HG03196 (cell line): ENCODE measurements around the gene TMSB4X.
A peak's percentile ranks its signal among the peaks of the same experiment; 100 is the strongest.
"Not testable (repeated sequence)": the region's sequence is repeated elsewhere in the genome, so short reads cannot be mapped to it uniquely, and the experiment has no call there.

Experiments
- ATAC-seq: cut with Tn5 transposase; IDR thresholded peaks from one replicate; pipeline ENCODE4 v1.9.1; 2021; ENCODE audit not compliant: unreplicated experiment

TMSB4X gene

GRCh38 chrX:12954981-12955380 lies 19.9 kb upstream of the TMSB4X start:
- ATAC-seq, result no peak

GRCh38 chrX:12955882-12956703 lies 18.8 kb upstream of the TMSB4X start:
- peak; percentile 40 for ATAC-seq

GRCh38 chrX:12956704-12957534 lies 18.0 kb upstream of the TMSB4X start:
- ATAC-seq, result peak; percentile 57

- no peak for ATAC-seq
Measured at GRCh38 chrX:12958059-12958458, 16.9 kb upstream of the TMSB4X start.

- ATAC-seq, result no peak
Measured at GRCh38 chrX:12958461-12958860, 16.4 kb upstream of the TMSB4X start.

- ATAC-seq, result no peak
Measured at GRCh38 chrX:12961196-12961718, 13.7 kb upstream of the TMSB4X start.

- ATAC-seq, result no peak
Measured at GRCh38 chrX:12962041-12962504, 12.8 kb upstream of the TMSB4X start.

GRCh38 chrX:12963210-12963850 lies 11.6 kb upstream of the TMSB4X start:
- not testable (repeated sequence) for ATAC-seq

- no peak for ATAC-seq
Measured at GRCh38 chrX:12965131-12965940, 9.6 kb upstream of the TMSB4X start.

- no peak for ATAC-seq
Measured at GRCh38 chrX:12966151-12966550, 8.8 kb upstream of the TMSB4X start.

GRCh38 chrX:12967711-12968465 lies 7.0 kb upstream of the TMSB4X start:
- ATAC-seq, result no peak

GRCh38 chrX:12970691-12971202 lies 4.2 kb upstream of the TMSB4X start:
- no peak for ATAC-seq

GRCh38 chrX:12971282-12972003 lies 3.5 kb upstream of the TMSB4X start:
- no peak for ATAC-seq

- ATAC-seq, result no peak
Measured at GRCh38 chrX:12972243-12972642, 2.7 kb upstream of the TMSB4X start.

- no peak for ATAC-seq
Measured at GRCh38 chrX:12972878-12973560, 1.9 kb upstream of the TMSB4X start.

GRCh38 chrX:12973561-12974304 lies 1.2 kb upstream of the TMSB4X start:
- no peak for ATAC-seq

GRCh38 chrX:12974305-12974795 lies 560 bp upstream of the TMSB4X start:
- no peak for ATAC-seq

GRCh38 chrX:12975670-12975965 lies 708 bp downstream of the TMSB4X start:
- ATAC-seq, result no peak
